T-helper 1 cell treated with Interleukin-12 subunit alpha and Interleukin-12 subunit beta and Interleukin-4 antibody, amounts not matched to agents 30 ng/mL and 1 ng/mL, for 36 hours (primary cell): Measurements from ENCODE around the gene DCAF7. TPM values are rescaled to one million over a fixed set of nuclear protein-coding genes. Genes with fewer than 3 reads are reported as not detected.

Source experiments
- intact Hi-C: fragments of 100-400 bp; cut with micrococcal nuclease; formaldehyde crosslinking; loops from one replicate; pipeline ENCODE4 v1.15.1; 2024
- total RNA-seq: library from RNA; stranded (reverse); gene quantifications from 2 replicates; pipeline ENCODE4 v1.2.3, GENCODE V29; 2022

DCAF7 gene
- total RNA-seq, 1 donor from 2014 or later, result 128 TPM

- intact Hi-C loops, result no loop called here
These were observed 29.4 kb downstream of the DCAF7 start for GRCh38 chr17:63579633-63580032.

GRCh38 chr17:63587770-63588169 is 37.5 kb downstream of the DCAF7 start:
- intact Hi-C loops, result no loop called here

GRCh38 chr17:63588797-63589196 is 38.5 kb downstream of the DCAF7 start:
- intact Hi-C loops, result no loop called here

DNA sequence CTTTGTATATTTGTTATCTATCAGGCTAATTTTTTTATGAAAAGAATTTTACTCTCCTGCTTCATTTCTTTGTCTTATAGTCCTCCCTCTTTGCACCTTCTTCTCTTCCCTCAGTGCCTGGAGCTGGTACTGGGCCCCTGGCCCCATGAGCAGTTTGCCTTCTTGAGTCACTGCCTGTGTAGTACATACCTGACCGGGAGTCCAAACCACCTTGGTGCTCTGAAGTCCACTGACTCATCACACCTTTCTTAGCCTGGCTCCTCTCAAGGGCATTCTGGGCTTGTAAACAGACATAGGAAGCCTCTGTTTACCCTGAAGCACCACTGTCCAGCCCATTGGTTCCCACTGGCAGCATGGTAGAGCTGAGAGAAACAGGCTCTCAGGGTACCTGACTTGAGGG is 39.4 kb downstream of the DCAF7 start:
- intact Hi-C loops, result no loop called here

- intact Hi-C loops, result no loop called here
These were observed 42.5 kb downstream of the DCAF7 start for GRCh38 chr17:63592797-63593196.

- intact Hi-C loops, result no loop called here
These were observed 44.9 kb downstream of the DCAF7 start for GRCh38 chr17:63595132-63595531.

GRCh38 chr17:63596856-63597586 is 46.7 kb downstream of the DCAF7 start:
- intact Hi-C loops, result no loop called here

DNA sequence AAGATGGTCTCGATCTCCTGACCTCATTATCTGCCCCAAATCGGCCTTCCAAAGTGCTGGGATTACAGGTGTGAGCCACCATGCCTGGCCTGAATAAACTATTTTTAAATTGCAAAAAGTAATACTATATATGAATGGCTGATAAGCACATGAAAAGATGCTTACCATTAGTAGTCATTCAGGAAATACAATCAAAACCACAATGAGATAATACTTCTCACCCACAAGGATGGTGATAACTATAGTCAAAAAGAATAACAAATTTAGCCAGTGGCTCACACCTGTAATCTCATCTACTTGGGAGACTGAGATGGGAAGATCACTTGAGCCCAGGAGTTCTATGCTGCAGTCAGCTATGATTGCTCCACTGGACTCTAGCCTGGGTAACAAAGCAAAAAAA is 48.0 kb downstream of the DCAF7 start:
- intact Hi-C loops, result no loop called here

GRCh38 chr17:63600569-63601438 is 50.5 kb downstream of the DCAF7 start, which contains the start of gene TACO1:
TSS of gene TACO1 (plus strand) at chr17:63600895. CDS start at chr17:63601084, 189 bp downstream.
- intact Hi-C loops, result loop anchor here (1.0 to 2.0 kb wide), 4 partner anchors 11 to 78 kb away; partner anchors contain the start of genes DCAF7, KCNH6 and MAP3K3

DNA sequence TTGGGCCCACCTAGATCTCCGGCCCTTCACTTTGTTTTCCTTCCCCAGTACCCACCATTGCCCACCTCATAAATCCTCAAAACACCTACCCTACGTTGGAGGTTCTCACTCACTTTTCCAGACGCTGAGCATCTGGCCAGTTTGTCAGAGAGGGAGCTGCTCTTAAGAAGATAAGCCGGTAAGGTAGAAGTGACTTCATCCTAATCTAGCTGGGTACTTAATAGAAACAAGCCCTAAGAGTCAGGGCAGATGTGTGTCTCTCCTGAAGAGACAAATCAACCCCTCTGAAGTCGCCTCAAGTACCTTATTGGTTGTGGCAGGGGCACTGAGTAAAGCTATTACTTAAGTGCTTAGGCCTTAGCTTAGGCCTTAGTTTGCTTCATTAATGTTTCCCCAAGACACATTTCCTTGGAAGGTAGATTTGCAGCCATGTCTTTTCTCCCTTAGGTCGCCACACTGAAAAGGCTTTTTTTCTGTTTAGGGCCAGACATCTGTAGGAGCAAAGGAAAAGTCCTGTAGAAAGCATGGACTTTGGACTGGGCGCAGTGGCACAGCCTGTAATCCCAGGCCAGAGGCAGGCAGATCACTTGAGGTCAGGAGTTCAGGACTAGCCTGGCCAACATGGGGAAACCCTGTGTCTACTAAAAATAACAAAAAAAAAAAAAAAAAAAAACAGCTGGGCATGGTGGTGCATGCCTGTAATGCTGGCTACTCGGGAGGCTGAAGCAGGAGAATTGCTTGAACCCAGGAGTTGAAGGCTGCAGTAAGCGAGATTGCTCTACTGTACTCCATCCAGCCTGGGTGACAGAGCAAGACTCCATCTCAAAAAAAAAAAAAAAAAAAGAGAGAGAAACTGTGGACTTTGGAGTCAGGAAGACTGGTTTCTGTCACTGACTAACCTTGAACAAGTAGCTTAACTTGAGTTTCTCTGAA is 51.4 kb downstream of the DCAF7 start:
- intact Hi-C loops, result loop anchor here (1.0 to 2.0 kb wide), 3 partner anchors 21 to 79 kb away; partner anchors contain the start of genes DCAF7, KCNH6 and MAP3K3

GRCh38 chr17:63609816-63610573 is 59.7 kb downstream of the DCAF7 start:
- intact Hi-C loops, result loop anchor here (5.0 kb wide), 1 partner anchor 1133 kb away; the partner anchor contains the start of gene TLK2

- intact Hi-C loops, result loop anchor here (5.0 kb wide), 1 partner anchor 1134 kb away; the partner anchor contains the start of gene TLK2
These were observed 60.6 kb downstream of the DCAF7 start for GRCh38 chr17:63610854-63611253.

GRCh38 chr17:63611354-63611753 is 61.1 kb downstream of the DCAF7 start:
- intact Hi-C loops, result loop anchor here (5.0 kb wide), 1 partner anchor 1134 kb away; the partner anchor contains the start of gene TLK2

DNA sequence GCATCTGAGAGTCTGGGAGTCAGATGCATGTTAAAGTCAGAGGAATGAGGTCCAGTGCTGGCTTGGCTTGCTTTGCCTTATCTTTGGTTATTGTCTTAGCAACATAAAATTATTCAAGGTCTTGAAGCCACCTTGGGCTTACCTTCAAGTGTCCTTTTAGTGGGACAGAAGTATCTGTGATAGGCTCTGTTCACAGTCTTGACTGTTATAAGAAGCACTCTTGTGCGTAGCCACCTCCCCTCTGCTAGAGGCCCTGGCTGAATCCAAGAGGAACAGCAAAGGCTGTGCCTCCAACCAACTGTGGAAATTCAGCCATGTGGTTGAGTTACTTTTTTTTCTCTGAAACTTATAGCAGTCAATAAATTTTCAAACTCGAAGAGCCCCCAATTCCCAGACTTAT is 63.4 kb downstream of the DCAF7 start:
- intact Hi-C loops, result loop anchor here (2.0 to 5.0 kb wide), 2 partner anchors 127 to 1136 kb away; partner anchors contain the start of genes STRADA and TLK2

GRCh38 chr17:63621229-63621683 is 71.0 kb downstream of the DCAF7 start:
- intact Hi-C loops, result loop anchor here (5.0 to 10.0 kb wide), 4 partner anchors 514 to 966 kb away; partner anchors contain the start of genes CEP95, DDX5, ERN1 and TANC2

DNA sequence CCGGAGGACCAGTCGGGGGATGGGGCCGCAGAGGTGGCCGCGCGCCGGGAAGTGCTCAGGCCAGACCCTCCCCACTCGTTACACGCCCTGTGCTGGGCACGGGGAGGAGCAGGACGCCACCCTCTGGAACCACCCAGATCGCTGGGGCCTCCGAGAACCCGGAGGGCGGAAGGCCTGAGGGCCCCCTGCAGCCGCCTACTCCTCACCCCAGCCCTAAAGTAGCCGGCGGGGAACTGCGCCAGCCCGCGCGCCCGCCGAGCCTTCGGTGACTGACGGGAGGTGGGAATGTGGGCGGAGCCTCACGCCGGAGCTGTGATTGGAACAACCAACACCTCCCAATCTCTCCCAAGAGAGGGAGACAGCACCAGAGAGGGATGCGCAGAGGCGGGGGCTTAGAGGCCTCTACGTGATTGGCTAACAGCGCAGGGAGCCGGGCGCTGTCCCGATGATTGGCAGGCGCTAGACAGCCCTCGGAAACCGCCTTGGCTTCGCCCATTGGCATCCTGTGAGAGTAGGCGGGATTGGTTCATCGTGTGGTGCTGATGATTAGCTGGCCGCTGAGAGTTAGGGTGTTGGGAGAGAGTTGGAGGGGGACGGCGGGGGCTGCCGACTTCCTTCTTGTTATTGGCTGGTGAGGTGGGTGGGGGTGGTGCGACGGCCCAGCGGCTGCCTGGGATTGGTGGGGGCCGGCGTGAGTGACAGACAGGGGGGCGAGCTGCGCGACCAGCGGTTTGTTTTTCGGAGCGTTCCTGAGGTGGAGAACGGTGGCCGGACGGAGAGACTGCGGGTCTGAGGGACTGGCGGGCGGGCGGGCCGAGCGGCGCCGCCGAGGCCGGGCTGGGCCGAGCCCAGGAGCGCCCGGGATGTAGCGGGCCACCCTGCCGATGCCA is 71.7 kb downstream of the DCAF7 start, which contains the start of gene MAP3K3:
Gene MAP3K3 (plus strand): TSS at position 734 of the 890 bp plus-strand sequence. CDS start 343 bp downstream, outside the sequence.
- intact Hi-C loops, result loop anchor here (1.0 to 10.0 kb wide), 13 partner anchors 10 to 967 kb away; partner anchors contain the start of genes CCDC47, CEP95, DCAF7 and DDX5

GRCh38 chr17:63622574-63623390 is 72.5 kb downstream of the DCAF7 start:
- intact Hi-C loops, result loop anchor here (1.0 to 10.0 kb wide), 13 partner anchors 10 to 968 kb away; partner anchors contain the start of genes CCDC47, CEP95, DCAF7 and DDX5
